GM19452 (cell line): Measurements from ENCODE around the gene HRCT1.
"Not testable (repeated sequence)": the region's sequence is repeated elsewhere in the genome, so short reads cannot be mapped to it uniquely, and the experiment has no call there.

ENCODE experiments used
- ATAC-seq: cut with Tn5 transposase; IDR thresholded peaks from one replicate; pipeline ENCODE4 v1.9.1; 2021; ENCODE audit not compliant: unreplicated experiment

The HRCT1 gene

GRCh38 chr9:35915681-35916294 lies 9.8 kb downstream of the HRCT1 start:
- ATAC-seq, result no peak

DNA sequence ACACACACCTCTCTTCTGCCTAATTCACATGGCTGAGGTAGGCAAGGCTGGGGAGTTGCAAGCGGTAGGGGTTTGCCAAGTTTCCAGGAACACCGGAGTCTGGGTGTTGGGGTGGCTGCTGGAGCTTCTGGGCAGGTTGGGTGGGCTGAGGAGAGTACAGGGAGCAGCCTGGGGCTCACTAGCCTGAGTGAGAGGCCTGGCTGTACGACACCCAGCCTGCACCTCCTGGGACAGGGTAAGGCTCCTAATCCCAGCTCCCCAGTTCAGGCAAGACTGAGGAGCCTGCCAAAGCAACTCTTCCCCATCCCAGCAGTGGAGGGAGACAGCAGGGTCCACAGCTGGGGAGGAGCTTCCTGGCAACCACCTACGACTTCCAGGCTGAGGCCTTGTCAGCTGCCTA lies 11.3 kb downstream of the HRCT1 start:
- ATAC-seq, result no peak

- no peak for ATAC-seq
These were observed 12.8 kb downstream of the HRCT1 start for GRCh38 chr9:35918780-35919179.

- no peak for ATAC-seq
These were observed 13.4 kb downstream of the HRCT1 start for GRCh38 chr9:35919212-35920008.

GRCh38 chr9:35920051-35920620 lies 14.1 kb downstream of the HRCT1 start:
- ATAC-seq, result no peak

- ATAC-seq, result no peak
These were observed 17.6 kb downstream of the HRCT1 start for GRCh38 chr9:35923598-35923926.

DNA sequence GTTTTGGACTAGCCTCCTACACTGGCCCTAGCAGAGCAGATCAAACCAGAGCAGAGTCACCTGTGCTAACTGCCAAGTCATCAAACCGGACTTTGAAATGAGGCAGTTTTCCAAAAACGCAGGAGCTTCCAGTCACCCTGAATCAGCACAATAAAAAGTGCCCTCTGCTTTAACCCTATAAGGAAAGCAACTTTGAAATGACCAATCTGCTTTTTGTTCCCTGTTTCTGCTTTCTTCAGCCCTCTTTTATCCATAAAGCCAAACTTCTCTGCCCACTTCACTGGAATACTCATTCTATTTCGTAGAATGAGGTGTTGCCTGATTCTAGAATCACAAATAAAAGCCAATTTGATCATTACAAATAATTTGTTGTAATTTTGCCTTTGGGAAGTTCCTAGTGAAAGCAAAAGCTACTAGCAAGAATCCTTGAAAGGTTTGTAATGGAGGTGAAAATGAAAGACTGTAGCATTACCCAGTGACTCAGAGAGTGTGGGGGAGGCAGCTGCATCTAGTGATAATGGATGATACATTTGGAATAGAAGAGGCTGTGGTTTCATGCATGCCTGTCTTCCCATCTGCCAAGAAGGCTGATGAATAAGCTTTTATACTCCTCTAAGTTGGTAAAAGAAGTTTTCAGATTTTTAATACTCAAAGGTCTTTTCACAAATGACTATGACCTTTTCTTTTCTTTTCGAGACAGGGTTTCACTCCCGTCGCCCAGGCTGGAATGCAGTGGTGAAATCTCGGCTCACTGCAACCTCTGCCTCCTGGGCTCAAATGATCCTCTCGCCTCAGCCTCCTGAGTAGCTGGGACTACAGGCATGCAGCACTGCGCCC lies 18.1 kb downstream of the HRCT1 start:
- no peak for ATAC-seq

DNA sequence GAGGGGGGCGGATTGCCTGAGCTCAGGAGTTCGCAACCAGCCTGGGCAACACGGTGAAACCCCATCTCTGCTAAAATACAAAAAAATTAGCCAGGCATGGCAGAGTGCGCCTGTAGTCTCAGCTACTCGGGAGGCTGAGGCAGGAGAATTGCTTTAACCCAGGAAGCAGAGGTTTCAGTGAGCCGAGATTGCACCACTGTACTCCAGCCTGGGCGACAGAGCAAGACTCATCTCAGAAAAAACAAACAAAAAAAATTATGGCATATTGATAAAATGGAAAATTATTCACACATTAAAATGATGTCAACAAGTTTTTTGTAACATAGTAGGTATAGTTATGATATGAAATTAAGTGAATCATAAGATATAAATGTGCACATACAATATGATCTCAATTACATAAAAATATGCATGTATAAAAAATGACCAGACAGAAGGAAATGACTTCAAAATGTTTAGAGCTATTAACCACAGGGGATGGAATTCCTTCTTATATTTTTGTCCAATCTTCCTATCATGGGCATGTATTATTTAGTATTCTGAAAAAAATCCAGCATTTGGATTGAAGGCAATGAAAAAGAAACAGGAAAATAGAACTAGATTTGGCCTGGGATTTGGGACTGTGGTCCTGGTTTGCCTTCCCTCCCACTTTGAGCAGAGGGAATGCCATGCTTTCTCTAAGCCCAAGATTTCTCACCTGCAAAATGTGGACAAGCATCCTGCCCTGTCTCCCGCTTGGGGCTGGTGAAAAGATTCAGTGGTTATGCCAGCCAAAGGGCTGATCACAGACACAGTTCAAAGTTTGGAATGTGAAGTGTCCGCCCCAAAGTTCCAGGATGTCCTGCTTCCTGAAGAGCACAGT lies 22.8 kb downstream of the HRCT1 start:
- ATAC-seq, result no peak

GRCh38 chr9:35929453-35929718 lies 23.4 kb downstream of the HRCT1 start:
- ATAC-seq, result no peak

- ATAC-seq, result no peak
These were observed 24.5 kb downstream of the HRCT1 start for GRCh38 chr9:35930521-35930920.

DNA sequence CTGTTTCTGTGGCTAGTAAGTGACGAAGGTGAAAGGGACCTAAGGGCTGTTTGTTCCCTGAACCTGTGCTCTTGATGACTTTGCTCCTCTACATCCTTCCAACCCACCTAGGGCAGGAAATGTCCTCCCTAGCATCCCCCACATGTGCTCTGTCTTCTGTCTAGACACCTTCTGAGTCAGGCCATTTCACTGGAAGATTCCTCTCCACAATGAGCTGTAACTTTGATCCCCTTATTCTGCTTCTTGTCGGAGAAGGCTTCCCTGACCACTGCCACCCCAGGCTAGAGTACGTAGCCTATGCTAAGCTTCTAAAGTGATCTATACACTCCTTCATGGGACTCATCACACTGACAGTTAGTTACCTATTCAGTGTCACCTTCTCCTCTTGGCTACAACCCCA lies 25.0 kb downstream of the HRCT1 start:
- no peak for ATAC-seq

- no peak for ATAC-seq
These were observed 26.7 kb downstream of the HRCT1 start for GRCh38 chr9:35932735-35933134.

DNA sequence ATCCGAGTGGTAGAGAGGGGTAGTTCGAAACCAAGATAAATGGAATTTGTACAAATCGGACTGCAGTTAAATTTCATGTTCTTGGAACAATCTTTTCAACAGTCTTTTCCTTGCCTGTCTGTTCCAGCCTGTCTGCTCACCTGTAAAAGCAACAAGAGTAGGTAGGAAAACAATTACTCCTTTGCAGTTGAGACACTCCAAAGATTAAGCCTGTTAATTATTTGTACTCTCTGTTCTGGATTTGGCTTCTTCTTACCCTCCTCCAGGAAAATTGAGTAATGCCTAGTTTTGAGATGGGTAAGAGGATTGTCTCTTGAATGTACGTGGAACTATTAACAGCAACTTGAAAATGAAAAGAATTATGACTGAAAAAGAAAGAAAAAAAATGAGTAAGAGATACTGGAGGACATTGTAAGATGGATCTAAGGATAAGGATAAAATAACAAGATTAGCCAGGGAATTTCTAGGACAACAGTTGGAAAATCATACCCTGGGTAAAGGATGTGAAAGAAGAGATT lies 27.6 kb downstream of the HRCT1 start:
- ATAC-seq, result no peak

DNA sequence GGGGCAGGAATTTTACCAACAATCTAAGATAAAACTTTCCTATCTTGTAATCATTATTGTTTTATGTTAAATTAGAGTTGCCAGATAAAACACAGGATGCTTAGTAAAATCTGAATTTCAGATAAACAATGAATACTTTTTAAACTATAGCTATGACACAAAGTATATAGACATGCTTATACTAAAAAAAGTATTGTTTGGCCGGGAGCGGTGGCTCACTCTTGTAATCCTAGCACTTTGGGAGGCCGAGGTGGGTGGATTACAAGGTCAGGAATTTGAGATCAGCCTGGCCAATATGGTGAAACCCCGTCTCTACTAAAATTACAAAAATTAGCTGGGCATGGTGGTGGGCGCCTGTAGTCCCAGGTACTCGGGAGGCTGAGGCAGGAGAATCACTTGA lies 28.1 kb downstream of the HRCT1 start:
- ATAC-seq, result not testable (repeated sequence)

DNA sequence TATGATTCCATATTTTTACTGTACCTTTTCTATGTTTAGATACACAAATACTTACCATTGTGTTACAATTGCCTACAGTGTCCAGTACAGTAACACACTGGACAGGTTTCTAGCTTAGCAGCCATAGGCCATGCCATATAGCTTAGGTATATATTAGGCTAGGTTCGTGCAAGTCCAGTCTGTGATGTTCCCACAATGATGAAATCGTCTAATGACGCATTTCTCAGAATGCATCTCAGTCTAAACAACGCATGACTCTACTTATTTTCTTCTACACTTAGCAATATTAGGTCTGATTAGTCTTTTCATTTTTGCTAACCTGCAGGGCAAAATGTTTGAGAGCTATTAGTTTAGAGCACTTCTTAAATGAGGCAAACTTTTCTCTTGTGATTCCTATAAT lies 29.3 kb downstream of the HRCT1 start:
- no peak for ATAC-seq

DNA sequence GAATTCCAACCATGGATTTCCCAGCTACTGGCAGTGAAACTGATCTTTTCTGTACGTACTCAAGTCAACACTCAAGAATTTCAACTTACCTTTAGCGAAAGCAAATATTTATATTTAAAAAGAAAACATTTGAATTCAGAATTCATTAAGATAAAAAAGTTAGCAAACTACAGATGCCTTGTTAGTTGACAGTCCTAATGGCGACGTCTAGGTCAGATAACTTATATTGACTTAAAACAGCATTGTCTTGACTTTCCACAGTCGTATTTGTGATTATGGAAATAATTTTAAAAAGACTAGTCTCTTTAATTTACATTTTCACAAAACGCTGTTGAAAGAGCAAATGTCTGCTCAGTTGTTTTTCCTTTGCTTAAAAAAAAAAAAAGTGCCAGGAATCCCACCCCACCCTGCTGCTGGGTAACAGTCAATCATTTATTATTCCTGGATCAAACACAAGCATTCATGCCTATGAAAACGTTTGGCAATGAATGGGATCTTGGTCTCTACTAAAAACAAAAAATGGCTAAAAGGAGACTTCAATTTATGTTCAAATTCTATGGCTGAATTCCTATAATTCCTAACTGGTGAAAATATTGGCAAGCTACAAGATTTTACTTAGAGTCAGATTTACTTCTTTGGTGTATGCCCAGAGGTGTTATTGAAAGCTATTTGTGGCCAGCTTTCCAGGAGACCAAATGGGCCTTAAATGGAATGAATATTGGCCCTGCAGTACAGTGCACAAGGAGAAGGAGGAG lies 29.9 kb downstream of the HRCT1 start:
- ATAC-seq, result no peak

DNA sequence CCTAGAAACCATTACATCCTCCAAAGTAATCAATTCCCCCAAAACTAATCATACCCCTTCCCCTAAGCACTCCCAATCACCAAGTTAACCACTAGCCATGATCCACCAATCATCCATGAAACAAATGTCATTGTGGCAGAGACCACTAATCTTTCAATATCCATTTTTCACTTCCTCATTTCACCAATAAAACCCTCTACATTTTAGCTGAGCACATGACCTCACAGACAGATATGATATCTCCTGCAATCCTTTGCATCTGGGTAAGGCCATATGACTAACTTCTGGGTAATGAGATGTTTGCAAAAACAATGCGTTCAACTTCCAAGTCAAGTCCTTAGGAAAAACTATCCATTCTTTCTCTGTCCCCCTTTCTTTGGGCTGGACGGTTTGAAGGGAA lies 31.2 kb downstream of the HRCT1 start:
- no peak for ATAC-seq

- no peak for ATAC-seq
These were observed 32.7 kb downstream of the HRCT1 start for GRCh38 chr9:35938474-35939356.

- no peak for ATAC-seq
These were observed 33.8 kb downstream of the HRCT1 start for GRCh38 chr9:35939679-35940250.
